KMS-11 (cell line): Measurements from ENCODE around the gene ENTREP3.

Experiments
- H2AFZ ChIP-seq: fragments of 200-600 bp; sonication (generic); 2 replicates; pipeline ENCODE4 v1.6.1; 2016; ENCODE audit warnings: antibody characterized with exemption, mixed run types, low read depth
- H3K27ac ChIP-seq: fragments of 200-600 bp; sonication (generic); 2 replicates; pipeline ENCODE4 v1.6.1; 2016; ENCODE audit warnings: mild to moderate bottlenecking, mixed run types
- H3K27me3 ChIP-seq: fragments of 200-600 bp; sonication (generic); 2 replicates; pipeline ENCODE4 v1.6.1; 2017; ENCODE audit warnings: mild to moderate bottlenecking, low read depth, mixed run types, moderate library complexity; ENCODE audit not compliant: insufficient read depth
- H3K36me3 ChIP-seq: fragments of 200-600 bp; sonication (generic); 2 replicates; pipeline ENCODE4 v1.6.1; 2017; ENCODE audit warnings: mild to moderate bottlenecking, mixed run types; ENCODE audit not compliant: insufficient read depth
- H3K4me1 ChIP-seq: fragments of 200-600 bp; sonication (generic); 2 replicates; pipeline ENCODE4 v1.6.1; 2016; ENCODE audit warnings: mild to moderate bottlenecking, low read depth, mixed run types; ENCODE audit not compliant: poor library complexity, severe bottlenecking
- H3K4me2 ChIP-seq: fragments of 200-600 bp; sonication (generic); 2 replicates; pipeline ENCODE4 v1.7.0; 2016; ENCODE audit warnings: mild to moderate bottlenecking, mixed run types
- H3K4me3 ChIP-seq: fragments of 200-600 bp; sonication (generic); IDR thresholded peaks from 2 replicates; pipeline ENCODE4 v1.6.1; 2017; ENCODE audit warnings: low read depth, low read length, mixed read lengths; ENCODE audit not compliant: insufficient read depth
- H3K79me2 ChIP-seq: fragments of 200-600 bp; sonication (generic); 2 replicates; pipeline ENCODE4 v1.6.1; 2016; ENCODE audit warnings: low read depth, mixed run types; ENCODE audit not compliant: insufficient read depth
- H3K9ac ChIP-seq: fragments of 200-600 bp; sonication (generic); 2 replicates; pipeline ENCODE4 v1.6.1; 2016; ENCODE audit warnings: mild to moderate bottlenecking, mixed run types
- H4K20me1 ChIP-seq: fragments of 200-600 bp; sonication (generic); 2 replicates; pipeline ENCODE4 v1.6.1; 2016; ENCODE audit warnings: mild to moderate bottlenecking, mixed run types; ENCODE audit not compliant: insufficient read depth
- CTCF ChIP-seq: fragments of 200-600 bp; sonication (generic); conservative IDR thresholded peaks from 2 replicates; pipeline ENCODE4 v1.6.1; 2017; ENCODE audit warnings: low read depth, mild to moderate bottlenecking, antibody characterized with exemption, low read length, moderate library complexity, mixed read lengths

ENTREP3 gene

GRCh38 chr1:155287987-155288543 lies 32.8 kb upstream of the ENTREP3 start:
- H3K36me3 ChIP-seq: no peaks in the 10 kb centered on the region
- no peak overlapping the region for H3K4me3 ChIP-seq
- no peaks in the 10 kb centered on the region for H3K79me2 ChIP-seq
- H3K9ac ChIP-seq: no peak overlapping the region
- no peaks in the 10 kb centered on the region for H4K20me1 ChIP-seq
- no peaks in the 10 kb centered on the region for H3K4me1 ChIP-seq
- H3K27me3 ChIP-seq: peaks cover 32% of the 10 kb centered on the region; the same call in 1 of the 2 replicates
- no peak overlapping the region for H2AFZ ChIP-seq
- no peak overlapping the region for H3K4me2 ChIP-seq
- H3K27ac ChIP-seq: no peak overlapping the region
- no peak for TF ChIP-seq CTCF

DNA sequence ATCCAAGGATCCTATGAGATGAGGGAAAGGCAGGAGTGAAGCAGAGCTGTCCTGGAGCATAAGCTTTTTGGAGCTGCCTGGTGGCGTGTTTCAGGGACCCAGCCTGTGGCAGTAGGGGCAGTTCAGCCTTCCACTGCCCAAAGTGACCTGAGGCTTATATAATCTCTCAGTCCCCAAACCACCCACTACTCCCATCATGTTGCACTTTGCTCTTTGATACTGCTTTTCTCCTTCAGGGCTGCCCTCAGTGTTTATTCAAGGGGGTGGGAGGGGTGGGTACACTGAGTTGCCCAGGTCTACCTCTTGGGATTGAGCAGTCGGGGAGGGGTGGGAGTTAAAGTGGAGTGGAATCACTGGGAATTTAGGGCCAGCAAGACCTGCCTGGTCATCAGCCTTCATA lies 31.3 kb upstream of the ENTREP3 start:
- Histone ChIP-seq H3K36me3 (no peaks in the 10 kb centered on the region), H4K20me1 (no peaks in the 10 kb centered on the region), H3K27me3 (peaks cover 18% of the 10 kb centered on the region; the same call in 1 of the 2 replicates), H3K4me1 (no peaks in the 10 kb centered on the region), H3K9ac (no peak overlapping the region), H3K4me2 (no peak overlapping the region), H3K79me2 (no peaks in the 10 kb centered on the region), H3K27ac (no peak overlapping the region), H3K4me3 (no peak overlapping the region), H2AFZ (no peak overlapping the region)
- no peak for TF ChIP-seq CTCF

GRCh38 chr1:155285631-155286044 lies 30.4 kb upstream of the ENTREP3 start:
- Histone ChIP-seq H3K4me3 (no peak overlapping the region), H3K79me2 (no peaks in the 10 kb centered on the region), H3K9ac (no peak overlapping the region), H4K20me1 (no peaks in the 10 kb centered on the region), H3K36me3 (no peaks in the 10 kb centered on the region), H3K4me2 (no peak overlapping the region), H2AFZ (no peak overlapping the region), H3K27me3 (peaks cover 12% of the 10 kb centered on the region; the same call in 1 of the 2 replicates), H3K27ac (no peak overlapping the region), H3K4me1 (no peaks in the 10 kb centered on the region)
- TF ChIP-seq CTCF: no peak

- Histone ChIP-seq H3K79me2 (no peaks in the 10 kb centered on the region), H3K36me3 (no peaks in the 10 kb centered on the region), H3K27me3 (peaks cover 12% of the 10 kb centered on the region; the same call in 1 of the 2 replicates), H3K4me1 (no peaks in the 10 kb centered on the region), H3K9ac (no peak overlapping the region), H4K20me1 (no peaks in the 10 kb centered on the region), H3K27ac (no peak overlapping the region), H2AFZ (no peak overlapping the region), H3K4me2 (no peak overlapping the region), H3K4me3 (no peak overlapping the region)
- TF ChIP-seq CTCF: no peak
These were observed 29.8 kb upstream of the ENTREP3 start for GRCh38 chr1:155285063-155285462.
